NCI-H2029 (cell line): ENCODE data around the gene PLD4.

Experiments
- DNase-seq: peaks from one replicate; lab custom pipeline; 2025; lab: John Stamatoyannopoulos, UW

PLD4 gene

GRCh38 chr14:104975481-104976197 is 51.0 kb downstream of the PLD4 start:
- DNase-seq: no peak

- DNase-seq: peak; percentile 64
Measured at GRCh38 chr14:104976198-104977007, 51.7 kb downstream of the PLD4 start.

- no peak for DNase-seq
Measured at GRCh38 chr14:104977008-104977680, 52.5 kb downstream of the PLD4 start.

- DNase-seq: no peak
Measured at GRCh38 chr14:104977681-104978653, 53.3 kb downstream of the PLD4 start, which contains the start of gene AHNAK2. Gene AHNAK2, minus strand, starts transcription at chr14:104978374. Its CDS starts 137 bp downstream, at chr14:104978237.

GRCh38 chr14:104978746-104979691 is 54.3 kb downstream of the PLD4 start:
- no peak for DNase-seq

- no peak for DNase-seq
Measured at GRCh38 chr14:104979758-104980610, 55.3 kb downstream of the PLD4 start.

- DNase-seq: no peak
Measured at GRCh38 chr14:104980611-104981531, 56.2 kb downstream of the PLD4 start.

- DNase-seq: no peak
Measured at GRCh38 chr14:104981699-104982541, 57.2 kb downstream of the PLD4 start.

GRCh38 chr14:104982548-104983230 is 58.0 kb downstream of the PLD4 start:
- no peak for DNase-seq
